Brain pericyte (primary cell): ENCODE data around the gene IGF2.
"Not testable (repeated sequence)": the region's sequence is repeated elsewhere in the genome, so short reads cannot be mapped to it uniquely, and the experiment has no call there.

Experiments used
- DNase-seq: peaks from one replicate; pipeline ENCODE4 v3.0.0-alpha.2; 2012; ENCODE audit warnings: low read depth, low spot score

The IGF2 gene

GRCh38 chr11:2139123-2139521 is at the start of gene IGF2:
IGF2 (minus strand) TSS chr11:2139389; CDS start chr11:2135523, 3,866 bp downstream.
- DNase-seq = no peak

- no peak for DNase-seq
Observed at GRCh38 chr11:2188745-2189144, 49.6 kb upstream of the IGF2 start.

GRCh38 chr11:2187280-2187707 is 48.1 kb upstream of the IGF2 start:
- DNase-seq = no peak

- no peak for DNase-seq
Observed at GRCh38 chr11:2186669-2187279, 47.6 kb upstream of the IGF2 start.

GRCh38 chr11:2185324-2186085 is 46.3 kb upstream of the IGF2 start:
- no peak for DNase-seq

- no peak for DNase-seq
Observed at GRCh38 chr11:2182692-2183474, 43.7 kb upstream of the IGF2 start.

- DNase-seq = no peak
Observed at GRCh38 chr11:2182075-2182474, 42.9 kb upstream of the IGF2 start.

GRCh38 chr11:2180789-2181370 is 41.7 kb upstream of the IGF2 start:
- no peak for DNase-seq

GRCh38 chr11:2180347-2180746 is 41.2 kb upstream of the IGF2 start:
- no peak for DNase-seq

- DNase-seq = no peak
Observed at GRCh38 chr11:2179516-2179915, 40.3 kb upstream of the IGF2 start.

- DNase-seq = no peak
Observed at GRCh38 chr11:2178906-2179494, 39.8 kb upstream of the IGF2 start.

GRCh38 chr11:2178055-2178773 is 39.0 kb upstream of the IGF2 start:
- not testable (repeated sequence) for DNase-seq

- DNase-seq = no peak
Observed at GRCh38 chr11:2177076-2177475, 37.9 kb upstream of the IGF2 start.

- no peak for DNase-seq
Observed at GRCh38 chr11:2176389-2176900, 37.3 kb upstream of the IGF2 start.

GRCh38 chr11:2175659-2176058 is 36.5 kb upstream of the IGF2 start:
- no peak for DNase-seq

- no peak for DNase-seq
Observed at GRCh38 chr11:2174361-2174760, 35.2 kb upstream of the IGF2 start.

- DNase-seq = no peak
Observed at GRCh38 chr11:2173761-2174160, 34.6 kb upstream of the IGF2 start.

- DNase-seq = no peak
Observed at GRCh38 chr11:2173150-2173693, 34.0 kb upstream of the IGF2 start.

- DNase-seq = no peak
Observed at GRCh38 chr11:2172676-2173075, 33.5 kb upstream of the IGF2 start.

- no peak for DNase-seq
Observed at GRCh38 chr11:2171591-2172003, 32.4 kb upstream of the IGF2 start, which contains the start of gene TH. TH (minus strand) TSS chr11:2171815; CDS start chr11:2171786, 29 bp downstream.
